Gastroesophageal sphincter (tissue), 4 donors: ENCODE results near the gene IBA57. TPM values are rescaled to one million over a fixed set of nuclear protein-coding genes. Genes with fewer than 3 reads are reported as not detected.

Experiments
- ATAC-seq: fragments of 150-250 bp; one replicate; pipeline ENCODE4 v1.9.1; 2016; ENCODE audit warnings: mild to moderate bottlenecking, moderate library complexity
- H3K27ac ChIP-seq, 4 donors: fragments of 200-600 bp; sonication (generic) in 3 of 4; 1 replicate in 3 of 4; 2 replicates in 1 of 4; pipeline ENCODE4 v1.5.1; 2016 to 2019
- H3K27me3 ChIP-seq: fragments of 200-600 bp; sonication (generic); one replicate; pipeline ENCODE4 v1.5.1; 2019
- H3K36me3 ChIP-seq, 2 donors: fragments of 200-600 bp; sonication (generic); one replicate each; pipeline ENCODE4 v1.5.1; 2019; ENCODE audit warnings: control low read depth in 1 of 2
- H3K4me1 ChIP-seq, 3 donors: fragments of 200-600 bp; sonication (generic); 1 replicate in 2 of 3; 2 replicates in 1 of 3; pipeline ENCODE4 v1.5.1; 2016 to 2019; ENCODE audit warnings: control low read depth in 2 of 3
- H3K4me3 ChIP-seq, 2 donors: fragments of 200-600 bp; sonication (generic); one replicate each; pipeline ENCODE4 v1.5.1; 2019; ENCODE audit warnings: mild to moderate bottlenecking in 1 of 2, moderate library complexity in 1 of 2
- H3K9me3 ChIP-seq, 3 donors: fragments of 200-600 bp; sonication (generic); one replicate each; pipeline ENCODE4 v1.5.1; 2017 to 2019; ENCODE audit warnings: control low read depth in 2 of 3
- EP300 ChIP-seq: sonication (generic); formaldehyde crosslinking; IDR thresholded peaks from one replicate; pipeline ENCODE4 v1.6.1; 2017; ENCODE audit warnings: antibody characterized with exemption, mild to moderate bottlenecking
- POLR2A ChIP-seq, 2 donors: fragments of 450-650 bp; IDR thresholded peaks; one replicate each; pipeline ENCODE4 v1.6.1; 2017; ENCODE audit warnings: antibody characterized with exemption in 2 of 2, mild to moderate bottlenecking in 2 of 2, moderate library complexity in 1 of 2
- POLR2AphosphoS5 ChIP-seq: sonication (generic); formaldehyde crosslinking; IDR thresholded peaks from one replicate; pipeline ENCODE4 v1.6.1; 2017; ENCODE audit warnings: antibody characterized with exemption
- WGBS, 2 donors: methylation state at CpG; one replicate each; pipeline ENCODE4 v1.1.5; 2018; ENCODE audit warnings: low coverage in 1 of 2; 5-methylcytosine and 5-hydroxymethylcytosine counted together
- total RNA-seq, 4 donors: library from RNA; depleted of rRNA; stranded (reverse); fragments of >200 nt; gene quantifications; one replicate each; pipeline ENCODE4 v1.1.0, GENCODE V29; 2016
- TF ChIP-seq, protein P1 (sequence below), 4 experiments: fragments of 200-600 bp in 2 of 4; fragments of 450-650 bp in 2 of 4; sonication (generic) in 1 of 4; IDR thresholded peaks; one replicate each; pipeline ENCODE4 v1.5.1; 2017 to 2019; ENCODE audit warnings: antibody characterized with exemption in 4 of 4, mild to moderate bottlenecking in 2 of 4, moderate library complexity in 2 of 4

Gene IBA57
- total RNA-seq, 4 donors from 2014 or later, result 4.2 to 11.3 (median 7.4) TPM

DNA sequence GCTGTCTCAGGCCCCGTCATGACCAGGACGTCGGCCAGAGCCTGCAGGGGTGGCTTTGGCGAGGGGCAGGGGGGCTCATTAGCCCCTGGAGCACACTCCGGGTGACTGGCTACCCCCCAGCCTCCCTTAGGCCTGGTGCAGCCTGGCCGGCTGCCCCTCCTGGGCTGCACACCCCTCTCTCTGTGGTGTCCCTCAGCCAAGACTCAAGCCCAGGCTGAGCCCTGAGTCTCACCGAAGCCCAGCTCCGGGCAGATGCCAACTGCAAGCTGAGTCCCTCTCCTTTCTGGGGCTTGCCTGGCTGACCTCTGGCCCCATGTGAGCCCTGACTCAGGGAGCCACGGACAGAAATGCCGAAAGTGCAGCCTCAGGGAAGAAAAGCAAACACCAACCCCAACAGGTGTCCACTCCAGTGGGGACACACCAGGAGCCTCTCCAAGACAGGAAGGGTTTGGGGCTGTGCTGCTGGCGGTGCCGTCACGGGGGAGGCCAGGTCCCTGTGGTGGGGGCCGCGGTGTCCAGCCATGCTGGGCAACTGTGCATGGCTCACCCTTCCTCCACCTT lies 5.3 kb upstream of the IBA57 start:
- TF ChIP-seq EP300, result no peak
- no peak for TF ChIP-seq POLR2A (IDR thresholded peaks at IDR 0.05)
- TF ChIP-seq POLR2AphosphoS5, result no peak
- TF ChIP-seq, protein P1, sequence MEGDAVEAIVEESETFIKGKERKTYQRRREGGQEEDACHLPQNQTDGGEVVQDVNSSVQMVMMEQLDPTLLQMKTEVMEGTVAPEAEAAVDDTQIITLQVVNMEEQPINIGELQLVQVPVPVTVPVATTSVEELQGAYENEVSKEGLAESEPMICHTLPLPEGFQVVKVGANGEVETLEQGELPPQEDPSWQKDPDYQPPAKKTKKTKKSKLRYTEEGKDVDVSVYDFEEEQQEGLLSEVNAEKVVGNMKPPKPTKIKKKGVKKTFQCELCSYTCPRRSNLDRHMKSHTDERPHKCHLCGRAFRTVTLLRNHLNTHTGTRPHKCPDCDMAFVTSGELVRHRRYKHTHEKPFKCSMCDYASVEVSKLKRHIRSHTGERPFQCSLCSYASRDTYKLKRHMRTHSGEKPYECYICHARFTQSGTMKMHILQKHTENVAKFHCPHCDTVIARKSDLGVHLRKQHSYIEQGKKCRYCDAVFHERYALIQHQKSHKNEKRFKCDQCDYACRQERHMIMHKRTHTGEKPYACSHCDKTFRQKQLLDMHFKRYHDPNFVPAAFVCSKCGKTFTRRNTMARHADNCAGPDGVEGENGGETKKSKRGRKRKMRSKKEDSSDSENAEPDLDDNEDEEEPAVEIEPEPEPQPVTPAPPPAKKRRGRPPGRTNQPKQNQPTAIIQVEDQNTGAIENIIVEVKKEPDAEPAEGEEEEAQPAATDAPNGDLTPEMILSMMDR (IDR thresholded peaks at IDR 0.05), result no peak
- WGBS, 2 donors, result 75% methylated on average over 4 of the region's 15 CpGs; no CpG with 5 or more reads in 1 of the 2 donors
- no peak overlapping the region for H3K4me3 ChIP-seq
- H3K9me3 ChIP-seq, result no peaks in the 10 kb centered on the region
- ATAC-seq, result no peak
- peaks cover 0 to 74% (median 9%) of the 10 kb centered on the region in 3 donors for H3K4me1 ChIP-seq
- no peaks in the 10 kb centered on the region for H3K36me3 ChIP-seq
- H3K27ac ChIP-seq, result no peak overlapping the region
- H3K27me3 ChIP-seq, result peaks cover 20% of the 10 kb centered on the region

DNA sequence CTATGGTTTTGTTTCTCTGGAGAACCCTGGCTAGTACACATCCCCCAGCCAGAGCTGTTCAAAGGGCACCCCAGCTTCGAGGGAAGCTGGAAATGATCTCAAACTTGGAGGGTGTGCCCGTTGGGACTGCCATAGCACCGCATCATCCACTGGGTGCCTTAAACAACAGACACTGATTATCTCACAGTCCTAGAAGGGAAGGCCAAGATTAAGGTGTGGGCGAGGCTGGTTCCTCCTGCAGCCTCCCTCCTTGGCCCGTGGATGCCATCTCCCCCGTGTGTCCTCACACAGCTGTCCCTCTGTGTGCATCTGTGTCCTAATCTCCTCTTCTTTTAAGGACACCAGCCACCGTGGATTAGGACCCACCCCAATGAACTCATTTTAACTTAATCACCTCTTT lies 4.2 kb upstream of the IBA57 start:
- WGBS, 2 donors, result 29 to 69% methylated on average over 3 to 5 of the region's 7 CpGs
- Histone ChIP-seq H3K9me3 (no peaks in the 10 kb centered on the region), H3K27me3 (peaks cover 20% of the 10 kb centered on the region), H3K27ac (peak overlapping the region in 3 of 4 donors; percentile 52 to 100 (median 58)), H3K4me1 (peaks cover 0 to 66% (median 9%) of the 10 kb centered on the region in 3 donors), H3K4me3 (no peak overlapping the region), H3K36me3 (no peaks in the 10 kb centered on the region)
- TF ChIP-seq POLR2A (IDR thresholded peaks at IDR 0.05), result no peak
- no peak for TF ChIP-seq EP300
- TF ChIP-seq, protein P1 (IDR thresholded peaks at IDR 0.05), result no peak
- no peak for TF ChIP-seq POLR2AphosphoS5
- ATAC-seq, result no peak

DNA sequence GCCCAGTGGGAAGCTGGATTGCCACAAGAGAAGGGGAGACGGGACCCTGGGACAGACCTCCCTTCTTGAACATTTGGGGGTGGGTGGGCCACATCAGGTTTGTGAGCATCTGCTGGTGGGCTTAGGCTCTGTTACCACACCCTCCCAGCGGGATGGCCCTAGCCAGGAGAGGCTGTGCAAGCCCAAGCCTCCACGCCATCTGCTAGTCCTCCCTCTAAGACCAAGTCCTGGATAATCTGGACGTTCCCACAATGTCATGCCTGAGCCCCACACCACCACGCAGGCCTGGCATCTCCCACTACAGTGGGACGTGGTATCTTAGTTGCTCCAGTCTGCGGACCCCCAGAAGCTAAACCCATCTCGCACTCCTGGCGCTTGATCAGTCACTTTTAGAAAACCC lies 3.7 kb upstream of the IBA57 start:
- WGBS, 2 donors, result 79 to 83% methylated on average over 2 to 6 of the region's 9 CpGs
- TF ChIP-seq EP300 (no peak), POLR2A (IDR thresholded peaks at IDR 0.05) (no peak), POLR2AphosphoS5 (no peak)
- TF ChIP-seq, protein P1 (IDR thresholded peaks at IDR 0.05), result no peak
- H3K27ac ChIP-seq, result peak overlapping the region in 3 of 4 donors; percentile 52 to 100 (median 58)
- ATAC-seq, result no peak
- H3K36me3 ChIP-seq, result no peaks in the 10 kb centered on the region
- H3K4me1 ChIP-seq, result peaks cover 0 to 68% (median 9%) of the 10 kb centered on the region in 3 donors
- no peaks in the 10 kb centered on the region for H3K9me3 ChIP-seq
- peaks cover 20% of the 10 kb centered on the region for H3K27me3 ChIP-seq
- no peak overlapping the region for H3K4me3 ChIP-seq

DNA sequence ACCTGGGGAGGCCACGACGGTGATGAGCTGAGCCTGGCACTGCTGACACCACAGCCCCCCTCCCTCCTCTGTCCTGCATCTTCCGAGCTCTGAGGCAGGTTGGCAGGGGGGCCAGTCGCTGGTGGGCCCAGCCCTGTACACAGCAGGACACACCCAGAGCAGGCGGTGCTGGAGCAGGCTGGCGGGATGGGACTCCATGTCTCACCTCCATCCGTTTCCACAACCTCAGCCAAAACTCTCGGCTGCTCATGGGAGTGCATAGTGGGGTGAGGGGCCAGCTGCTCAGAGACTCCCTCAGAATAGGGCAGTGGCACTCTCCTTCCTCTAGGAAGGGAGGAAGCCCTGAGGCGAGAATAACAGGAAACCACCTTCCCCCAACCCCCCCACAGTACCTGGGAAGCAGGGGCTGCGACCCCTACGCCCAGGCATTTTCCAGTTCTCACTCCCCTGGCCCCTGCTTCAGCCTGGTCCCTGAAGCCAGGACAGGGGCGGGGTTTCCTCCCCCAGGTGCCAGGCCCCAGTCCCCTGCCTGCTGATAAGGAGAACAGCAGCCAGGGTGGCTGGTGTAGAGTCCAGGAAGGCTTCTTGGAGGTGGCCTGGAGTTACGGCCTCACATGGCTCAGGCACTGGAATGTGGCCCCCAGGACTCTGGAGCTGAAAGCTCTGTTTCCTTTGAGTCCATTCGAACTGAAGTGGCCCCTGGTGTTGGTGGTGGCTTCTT lies 3.2 kb upstream of the IBA57 start:
- no CpG with 5 or more reads among the region's 14 CpGs for WGBS, 2 donors
- Histone ChIP-seq H3K4me3 (no peak overlapping the region), H3K4me1 (peaks cover 0 to 74% (median 9%) of the 10 kb centered on the region in 3 donors), H3K27me3 (peaks cover 20% of the 10 kb centered on the region), H3K9me3 (no peaks in the 10 kb centered on the region), H3K27ac (peak overlapping the region in 3 of 4 donors; percentile 52 to 100 (median 58)), H3K36me3 (no peaks in the 10 kb centered on the region)
- TF ChIP-seq, protein P1 (IDR thresholded peaks at IDR 0.05), result no peak
- TF ChIP-seq EP300 (no peak), POLR2A (IDR thresholded peaks at IDR 0.05) (no peak), POLR2AphosphoS5 (no peak)
- ATAC-seq, result no peak
